ENCODE data around the gene VPS37D. TPM values are rescaled to one million over a fixed set of nuclear protein-coding genes. Genes with fewer than 3 reads are reported as not detected.

Gene VPS37D
- total and polyA plus RNA-seq, 2 experiments from 2014 or later, result 2.2 to 7.0 TPM

DNA sequence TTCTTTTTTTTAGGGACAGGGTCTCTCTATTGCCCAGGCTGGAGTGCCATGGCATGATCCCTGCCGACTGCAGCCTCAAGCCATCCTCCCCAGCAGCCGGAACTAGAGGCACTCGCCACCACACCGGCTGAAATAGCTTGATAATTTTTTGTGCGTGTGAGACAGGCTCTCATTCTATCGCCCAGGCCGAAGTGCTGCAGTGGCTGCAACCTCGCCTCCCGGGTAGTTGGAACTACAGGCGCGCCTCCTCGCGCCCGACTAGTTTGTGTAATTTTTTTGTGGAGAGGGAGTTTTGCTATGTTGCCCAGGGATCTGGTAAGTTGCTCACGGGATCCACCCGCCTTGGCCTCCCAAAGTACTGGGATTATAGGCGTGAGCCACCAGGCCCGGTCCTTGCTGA lies 17.7 kb downstream of the VPS37D start:
- no peak for ATAC-seq
- Histone ChIP-seq H3K4me3 (no peak overlapping the region), H3K36me3 (ENCODE audit: insufficient read depth) (peaks cover 15% of the 10 kb centered on the region; the same call in 1 of the 2 replicates), H3K27ac (ENCODE audit: low read depth) (no peak overlapping the region), H4K20me1 (replicated peaks; ENCODE audit: insufficient read depth) (peaks cover 24% of the 10 kb centered on the region), H3F3A (replicated peaks; ENCODE audit: low read depth) (no peaks in the 10 kb centered on the region), H3K27me3 (ENCODE audit: insufficient read depth) (no peaks in the 10 kb centered on the region), H3K4me1 (ENCODE audit: insufficient read depth) (peaks cover 9% of the 10 kb centered on the region), H3K9me2 (ENCODE audit: insufficient read depth) (no peaks in the 10 kb centered on the region), H2AFZ (no peak overlapping the region), H3K79me2 (replicated peaks; ENCODE audit: insufficient read depth) (peaks cover 87% of the 10 kb centered on the region), H3K4me2 (no peak overlapping the region)
- Mint-ChIP-seq H3K27me3 (ENCODE audit: insufficient read depth, low read depth, poor library complexity) (peaks cover 11% of the 10 kb centered on the region), H3K27ac (no peak overlapping the region), H3K9me3 (no peaks in the 10 kb centered on the region; the same call in 2 of the 3 replicates), H3K4me1 (peaks cover 17% of the 10 kb centered on the region), H3K4me3 (no peak overlapping the region; the same call in 2 of the 3 replicates), H3K36me3 (ENCODE audit: low read depth) (peaks cover 40% of the 10 kb centered on the region)
- no peak for DNase-seq (ENCODE audit: low spot score)
- TF ChIP-seq POLR2AphosphoS5 (IDR thresholded peaks at IDR 0.05; ENCODE audit: low read depth) (no peak), EZH2 (IDR thresholded peaks at IDR 0.05; ENCODE audit: low read depth, unreplicated experiment) (no peak), EZH2phosphoT487 (IDR thresholded peaks at IDR 0.05; ENCODE audit: unreplicated experiment) (no peak), CREB1 (CRISPR knock-in tag; IDR thresholded peaks at IDR 0.05; ENCODE audit: low read depth) (no peak), JUNB (IDR thresholded peaks at IDR 0.05; ENCODE audit: unreplicated experiment) (no peak), ZNF331 (CRISPR knock-in tag; IDR thresholded peaks at IDR 0.05; ENCODE audit: low read depth) (no peak), STAT1 (IDR thresholded peaks at IDR 0.05; ENCODE audit: unreplicated experiment) (no peak), ZNF114 (CRISPR knock-in tag; IDR thresholded peaks at IDR 0.05) (no peak), NANOG (IDR thresholded peaks at IDR 0.05; ENCODE audit: borderline replicate concordance) (no peak)
- TF ChIP-seq, protein P1, sequence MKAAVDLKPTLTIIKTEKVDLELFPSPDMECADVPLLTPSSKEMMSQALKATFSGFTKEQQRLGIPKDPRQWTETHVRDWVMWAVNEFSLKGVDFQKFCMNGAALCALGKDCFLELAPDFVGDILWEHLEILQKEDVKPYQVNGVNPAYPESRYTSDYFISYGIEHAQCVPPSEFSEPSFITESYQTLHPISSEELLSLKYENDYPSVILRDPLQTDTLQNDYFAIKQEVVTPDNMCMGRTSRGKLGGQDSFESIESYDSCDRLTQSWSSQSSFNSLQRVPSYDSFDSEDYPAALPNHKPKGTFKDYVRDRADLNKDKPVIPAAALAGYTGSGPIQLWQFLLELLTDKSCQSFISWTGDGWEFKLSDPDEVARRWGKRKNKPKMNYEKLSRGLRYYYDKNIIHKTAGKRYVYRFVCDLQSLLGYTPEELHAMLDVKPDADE (IDR thresholded peaks at IDR 0.05), result no peak
- TF ChIP-seq, protein P2, sequence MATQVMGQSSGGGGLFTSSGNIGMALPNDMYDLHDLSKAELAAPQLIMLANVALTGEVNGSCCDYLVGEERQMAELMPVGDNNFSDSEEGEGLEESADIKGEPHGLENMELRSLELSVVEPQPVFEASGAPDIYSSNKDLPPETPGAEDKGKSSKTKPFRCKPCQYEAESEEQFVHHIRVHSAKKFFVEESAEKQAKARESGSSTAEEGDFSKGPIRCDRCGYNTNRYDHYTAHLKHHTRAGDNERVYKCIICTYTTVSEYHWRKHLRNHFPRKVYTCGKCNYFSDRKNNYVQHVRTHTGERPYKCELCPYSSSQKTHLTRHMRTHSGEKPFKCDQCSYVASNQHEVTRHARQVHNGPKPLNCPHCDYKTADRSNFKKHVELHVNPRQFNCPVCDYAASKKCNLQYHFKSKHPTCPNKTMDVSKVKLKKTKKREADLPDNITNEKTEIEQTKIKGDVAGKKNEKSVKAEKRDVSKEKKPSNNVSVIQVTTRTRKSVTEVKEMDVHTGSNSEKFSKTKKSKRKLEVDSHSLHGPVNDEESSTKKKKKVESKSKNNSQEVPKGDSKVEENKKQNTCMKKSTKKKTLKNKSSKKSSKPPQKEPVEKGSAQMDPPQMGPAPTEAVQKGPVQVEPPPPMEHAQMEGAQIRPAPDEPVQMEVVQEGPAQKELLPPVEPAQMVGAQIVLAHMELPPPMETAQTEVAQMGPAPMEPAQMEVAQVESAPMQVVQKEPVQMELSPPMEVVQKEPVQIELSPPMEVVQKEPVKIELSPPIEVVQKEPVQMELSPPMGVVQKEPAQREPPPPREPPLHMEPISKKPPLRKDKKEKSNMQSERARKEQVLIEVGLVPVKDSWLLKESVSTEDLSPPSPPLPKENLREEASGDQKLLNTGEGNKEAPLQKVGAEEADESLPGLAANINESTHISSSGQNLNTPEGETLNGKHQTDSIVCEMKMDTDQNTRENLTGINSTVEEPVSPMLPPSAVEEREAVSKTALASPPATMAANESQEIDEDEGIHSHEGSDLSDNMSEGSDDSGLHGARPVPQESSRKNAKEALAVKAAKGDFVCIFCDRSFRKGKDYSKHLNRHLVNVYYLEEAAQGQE (IDR thresholded peaks at IDR 0.05; ENCODE audit: unreplicated experiment), result no peak
- TF ChIP-seq, protein P3, sequence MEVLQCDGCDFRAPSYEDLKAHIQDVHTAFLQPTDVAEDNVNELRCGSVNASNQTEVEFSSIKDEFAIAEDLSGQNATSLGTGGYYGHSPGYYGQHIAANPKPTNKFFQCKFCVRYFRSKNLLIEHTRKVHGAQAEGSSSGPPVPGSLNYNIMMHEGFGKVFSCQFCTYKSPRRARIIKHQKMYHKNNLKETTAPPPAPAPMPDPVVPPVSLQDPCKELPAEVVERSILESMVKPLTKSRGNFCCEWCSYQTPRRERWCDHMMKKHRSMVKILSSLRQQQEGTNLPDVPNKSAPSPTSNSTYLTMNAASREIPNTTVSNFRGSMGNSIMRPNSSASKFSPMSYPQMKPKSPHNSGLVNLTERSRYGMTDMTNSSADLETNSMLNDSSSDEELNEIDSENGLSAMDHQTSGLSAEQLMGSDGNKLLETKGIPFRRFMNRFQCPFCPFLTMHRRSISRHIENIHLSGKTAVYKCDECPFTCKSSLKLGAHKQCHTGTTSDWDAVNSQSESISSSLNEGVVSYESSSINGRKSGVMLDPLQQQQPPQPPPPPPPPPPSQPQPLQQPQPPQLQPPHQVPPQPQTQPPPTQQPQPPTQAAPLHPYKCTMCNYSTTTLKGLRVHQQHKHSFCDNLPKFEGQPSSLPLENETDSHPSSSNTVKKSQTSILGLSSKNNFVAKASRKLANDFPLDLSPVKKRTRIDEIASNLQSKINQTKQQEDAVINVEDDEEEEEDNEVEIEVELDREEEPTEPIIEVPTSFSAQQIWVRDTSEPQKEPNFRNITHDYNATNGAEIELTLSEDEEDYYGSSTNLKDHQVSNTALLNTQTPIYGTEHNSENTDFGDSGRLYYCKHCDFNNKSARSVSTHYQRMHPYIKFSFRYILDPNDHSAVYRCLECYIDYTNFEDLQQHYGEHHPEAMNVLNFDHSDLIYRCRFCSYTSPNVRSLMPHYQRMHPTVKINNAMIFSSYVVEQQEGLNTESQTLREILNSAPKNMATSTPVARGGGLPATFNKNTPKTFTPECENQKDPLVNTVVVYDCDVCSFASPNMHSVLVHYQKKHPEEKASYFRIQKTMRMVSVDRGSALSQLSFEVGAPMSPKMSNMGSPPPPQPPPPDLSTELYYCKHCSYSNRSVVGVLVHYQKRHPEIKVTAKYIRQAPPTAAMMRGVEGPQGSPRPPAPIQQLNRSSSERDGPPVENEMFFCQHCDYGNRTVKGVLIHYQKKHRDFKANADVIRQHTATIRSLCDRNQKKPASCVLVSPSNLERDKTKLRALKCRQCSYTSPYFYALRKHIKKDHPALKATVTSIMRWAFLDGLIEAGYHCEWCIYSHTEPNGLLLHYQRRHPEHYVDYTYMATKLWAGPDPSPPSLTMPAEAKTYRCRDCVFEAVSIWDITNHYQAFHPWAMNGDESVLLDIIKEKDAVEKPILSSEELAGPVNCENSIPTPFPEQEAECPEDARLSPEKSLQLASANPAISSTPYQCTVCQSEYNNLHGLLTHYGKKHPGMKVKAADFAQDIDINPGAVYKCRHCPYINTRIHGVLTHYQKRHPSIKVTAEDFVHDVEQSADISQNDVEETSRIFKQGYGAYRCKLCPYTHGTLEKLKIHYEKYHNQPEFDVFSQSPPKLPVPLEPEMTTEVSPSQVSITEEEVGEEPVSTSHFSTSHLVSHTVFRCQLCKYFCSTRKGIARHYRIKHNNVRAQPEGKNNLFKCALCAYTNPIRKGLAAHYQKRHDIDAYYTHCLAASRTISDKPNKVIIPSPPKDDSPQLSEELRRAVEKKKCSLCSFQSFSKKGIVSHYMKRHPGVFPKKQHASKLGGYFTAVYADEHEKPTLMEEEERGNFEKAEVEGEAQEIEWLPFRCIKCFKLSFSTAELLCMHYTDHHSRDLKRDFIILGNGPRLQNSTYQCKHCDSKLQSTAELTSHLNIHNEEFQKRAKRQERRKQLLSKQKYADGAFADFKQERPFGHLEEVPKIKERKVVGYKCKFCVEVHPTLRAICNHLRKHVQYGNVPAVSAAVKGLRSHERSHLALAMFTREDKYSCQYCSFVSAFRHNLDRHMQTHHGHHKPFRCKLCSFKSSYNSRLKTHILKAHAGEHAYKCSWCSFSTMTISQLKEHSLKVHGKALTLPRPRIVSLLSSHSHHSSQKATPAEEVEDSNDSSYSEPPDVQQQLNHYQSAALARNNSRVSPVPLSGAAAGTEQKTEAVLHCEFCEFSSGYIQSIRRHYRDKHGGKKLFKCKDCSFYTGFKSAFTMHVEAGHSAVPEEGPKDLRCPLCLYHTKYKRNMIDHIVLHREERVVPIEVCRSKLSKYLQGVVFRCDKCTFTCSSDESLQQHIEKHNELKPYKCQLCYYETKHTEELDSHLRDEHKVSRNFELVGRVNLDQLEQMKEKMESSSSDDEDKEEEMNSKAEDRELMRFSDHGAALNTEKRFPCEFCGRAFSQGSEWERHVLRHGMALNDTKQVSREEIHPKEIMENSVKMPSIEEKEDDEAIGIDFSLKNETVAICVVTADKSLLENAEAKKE (CRISPR knock-in tag; IDR thresholded peaks at IDR 0.05), result no peak
- TF ChIP-seq, protein P4, sequence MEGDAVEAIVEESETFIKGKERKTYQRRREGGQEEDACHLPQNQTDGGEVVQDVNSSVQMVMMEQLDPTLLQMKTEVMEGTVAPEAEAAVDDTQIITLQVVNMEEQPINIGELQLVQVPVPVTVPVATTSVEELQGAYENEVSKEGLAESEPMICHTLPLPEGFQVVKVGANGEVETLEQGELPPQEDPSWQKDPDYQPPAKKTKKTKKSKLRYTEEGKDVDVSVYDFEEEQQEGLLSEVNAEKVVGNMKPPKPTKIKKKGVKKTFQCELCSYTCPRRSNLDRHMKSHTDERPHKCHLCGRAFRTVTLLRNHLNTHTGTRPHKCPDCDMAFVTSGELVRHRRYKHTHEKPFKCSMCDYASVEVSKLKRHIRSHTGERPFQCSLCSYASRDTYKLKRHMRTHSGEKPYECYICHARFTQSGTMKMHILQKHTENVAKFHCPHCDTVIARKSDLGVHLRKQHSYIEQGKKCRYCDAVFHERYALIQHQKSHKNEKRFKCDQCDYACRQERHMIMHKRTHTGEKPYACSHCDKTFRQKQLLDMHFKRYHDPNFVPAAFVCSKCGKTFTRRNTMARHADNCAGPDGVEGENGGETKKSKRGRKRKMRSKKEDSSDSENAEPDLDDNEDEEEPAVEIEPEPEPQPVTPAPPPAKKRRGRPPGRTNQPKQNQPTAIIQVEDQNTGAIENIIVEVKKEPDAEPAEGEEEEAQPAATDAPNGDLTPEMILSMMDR (conservative IDR thresholded peaks at IDR 0.05; ENCODE audit: low read depth in 2 of 2), result no peak

All from GM23338 (cell line).